ENCODE results near the gene RFX3. TPM values are rescaled to one million over a fixed set of nuclear protein-coding genes. Genes with fewer than 3 reads are reported as not detected.
A peak's percentile ranks its signal among the peaks of the same experiment; 100 is the strongest.

The RFX3 gene
- total RNA-seq, 1 donor from 2014 or later: 61.6 TPM

GRCh38 chr9:3480353-3480655 lies 45.5 kb downstream of the RFX3 start:
- Mint-ChIP-seq H3K4me1 (ENCODE audit: low read depth, unreplicated experiment) (peaks cover 3% of the 10 kb centered on the region), H3K9me3 (ENCODE audit: unreplicated experiment) (peaks cover 4% of the 10 kb centered on the region), H3K36me3 (ENCODE audit: unreplicated experiment) (peaks cover 22% of the 10 kb centered on the region), H3K27me3 (ENCODE audit: unreplicated experiment) (no peaks in the 10 kb centered on the region), H3K27ac (ENCODE audit: unreplicated experiment) (peak overlapping the region; percentile 0), H3K4me3 (ENCODE audit: unreplicated experiment) (no peak overlapping the region)
- DNase-seq: no peak
- TF ChIP-seq CTCF (IDR thresholded peaks at IDR 0.05; ENCODE audit: partially characterized antibody, unreplicated experiment): no peak

GRCh38 chr9:3479514-3480352 lies 46.1 kb downstream of the RFX3 start:
- Mint-ChIP-seq H3K4me1 (ENCODE audit: low read depth, unreplicated experiment) (peaks cover 5% of the 10 kb centered on the region), H3K27ac (ENCODE audit: unreplicated experiment) (peak overlapping the region; percentile 0), H3K9me3 (ENCODE audit: unreplicated experiment) (peaks cover 4% of the 10 kb centered on the region), H3K4me3 (ENCODE audit: unreplicated experiment) (no peak overlapping the region), H3K36me3 (ENCODE audit: unreplicated experiment) (peaks cover 22% of the 10 kb centered on the region), H3K27me3 (ENCODE audit: unreplicated experiment) (no peaks in the 10 kb centered on the region)
- no peak for TF ChIP-seq CTCF (IDR thresholded peaks at IDR 0.05; ENCODE audit: partially characterized antibody, unreplicated experiment)
- DNase-seq: no peak

- Mint-ChIP-seq H3K9me3 (ENCODE audit: unreplicated experiment) (peaks cover 4% of the 10 kb centered on the region), H3K4me3 (ENCODE audit: unreplicated experiment) (no peak overlapping the region)
Observed at GRCh38 chr9:3478549-3478953, 47.2 kb downstream of the RFX3 start.

GRCh38 chr9:3477236-3477834 lies 48.5 kb downstream of the RFX3 start:
- Mint-ChIP-seq H3K4me3 (ENCODE audit: unreplicated experiment) (no peak overlapping the region), H3K27ac (ENCODE audit: unreplicated experiment) (no peak overlapping the region), H3K27me3 (ENCODE audit: unreplicated experiment) (no peaks in the 10 kb centered on the region), H3K9me3 (ENCODE audit: unreplicated experiment) (peaks cover 4% of the 10 kb centered on the region), H3K36me3 (ENCODE audit: unreplicated experiment) (peaks cover 22% of the 10 kb centered on the region), H3K4me1 (ENCODE audit: low read depth, unreplicated experiment) (peaks cover 11% of the 10 kb centered on the region)
- TF ChIP-seq CTCF (IDR thresholded peaks at IDR 0.05; ENCODE audit: partially characterized antibody, unreplicated experiment): no peak
- no peak for DNase-seq

More at GRCh38 chr9:3478549-3478953, 47.2 kb downstream of the RFX3 start:
- no peak overlapping the region for H3K27ac Mint-ChIP-seq (ENCODE audit: unreplicated experiment)
- no peak for DNase-seq
- no peaks in the 10 kb centered on the region for H3K27me3 Mint-ChIP-seq (ENCODE audit: unreplicated experiment)
- peaks cover 22% of the 10 kb centered on the region for H3K36me3 Mint-ChIP-seq (ENCODE audit: unreplicated experiment)
- no peak for TF ChIP-seq CTCF (IDR thresholded peaks at IDR 0.05; ENCODE audit: partially characterized antibody, unreplicated experiment)
- H3K4me1 Mint-ChIP-seq (ENCODE audit: low read depth, unreplicated experiment): peaks cover 6% of the 10 kb centered on the region

All from glutamatergic neuron (in vitro differentiated cells).